ENCODE results near the gene ACKR1.
A peak's percentile ranks its signal among the peaks of the same experiment; 100 is the strongest.

The ACKR1 gene

DNA sequence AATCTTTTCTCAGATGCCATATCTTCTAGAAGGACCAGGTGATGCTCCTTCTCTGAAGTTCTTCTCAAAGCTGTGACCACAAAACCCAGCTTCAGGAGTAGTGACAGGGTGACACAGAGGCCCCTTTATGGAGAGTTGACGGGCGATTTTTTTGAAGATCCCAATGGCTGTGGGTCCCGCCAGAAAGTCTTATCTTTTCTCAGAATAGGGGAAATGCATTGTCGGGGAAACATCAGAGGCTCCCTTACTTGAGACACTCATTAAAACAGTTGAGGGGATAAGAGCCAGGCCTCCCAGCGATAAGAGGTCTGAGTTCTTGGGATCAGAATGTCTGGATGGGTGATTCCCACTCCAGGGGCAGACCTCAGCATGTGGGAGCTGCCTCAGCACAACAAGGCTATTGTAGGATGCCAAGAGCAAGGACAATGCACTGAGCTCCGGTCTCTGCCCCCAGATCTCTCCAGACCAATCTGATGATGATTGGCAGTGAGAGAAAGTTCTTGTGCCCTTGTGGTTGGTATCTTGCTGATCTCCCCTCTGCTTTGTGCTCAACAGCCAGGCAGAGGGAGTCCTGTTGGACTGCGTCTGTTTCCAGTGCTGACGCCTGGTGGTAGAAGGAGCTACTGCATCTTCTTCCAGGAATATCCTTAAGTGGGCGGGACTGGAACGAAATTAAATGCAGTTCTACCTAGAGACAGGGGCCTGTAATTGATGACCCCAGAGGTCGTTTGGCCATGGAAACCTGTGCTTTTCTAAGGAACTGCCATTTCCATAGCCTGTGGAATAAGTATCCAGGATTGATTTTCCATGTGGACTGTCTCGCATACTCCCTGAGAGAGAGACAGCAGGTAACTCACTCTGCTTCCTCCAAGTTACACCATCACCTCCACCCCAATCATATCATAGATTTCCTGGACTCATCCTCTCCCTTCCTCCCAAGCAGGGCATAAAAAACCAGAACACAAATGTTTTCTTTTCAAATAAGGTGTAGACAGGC is 6.8 kb upstream of the ACKR1 start:
- in situ Hi-C loops (cut with HindIII; ENCODE audit: low pct_unique_long_range_greater_than_20kb, low sequenced_read_pairs) = no loop called here
- no peak for TF ChIP-seq JUND (IDR thresholded peaks at IDR 0.05; ENCODE audit: low read depth)
- DNase-seq (ENCODE audit: low read depth in 1 of 2, low spot score in 1 of 2) = peak; percentile 58 to 75

DNA sequence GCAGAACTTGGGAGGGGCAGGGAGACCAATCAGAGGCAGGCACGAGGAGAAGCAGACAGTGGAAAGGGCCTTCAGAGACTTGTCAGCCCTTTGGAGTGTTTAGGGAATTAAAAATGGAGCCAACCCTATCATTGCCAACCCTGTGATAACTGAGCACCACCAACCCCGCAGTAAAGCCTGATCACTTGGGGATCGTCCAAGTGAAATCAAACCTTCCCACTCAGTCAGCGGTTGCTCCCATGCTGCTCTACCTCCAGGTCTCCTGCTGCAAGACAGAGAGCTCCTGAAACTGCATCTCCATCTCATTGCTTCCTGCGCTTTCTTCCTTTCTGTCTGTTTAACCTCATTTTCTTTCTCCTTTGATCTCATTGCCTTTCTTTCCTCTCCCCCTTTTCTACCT is 4.8 kb upstream of the ACKR1 start:
- in situ Hi-C loops (cut with HindIII; ENCODE audit: low pct_unique_long_range_greater_than_20kb, low sequenced_read_pairs) = no loop called here
- no peak for TF ChIP-seq JUND (IDR thresholded peaks at IDR 0.05; ENCODE audit: low read depth)
- DNase-seq (ENCODE audit: low read depth in 1 of 2, low spot score in 1 of 2) = no peak

DNA sequence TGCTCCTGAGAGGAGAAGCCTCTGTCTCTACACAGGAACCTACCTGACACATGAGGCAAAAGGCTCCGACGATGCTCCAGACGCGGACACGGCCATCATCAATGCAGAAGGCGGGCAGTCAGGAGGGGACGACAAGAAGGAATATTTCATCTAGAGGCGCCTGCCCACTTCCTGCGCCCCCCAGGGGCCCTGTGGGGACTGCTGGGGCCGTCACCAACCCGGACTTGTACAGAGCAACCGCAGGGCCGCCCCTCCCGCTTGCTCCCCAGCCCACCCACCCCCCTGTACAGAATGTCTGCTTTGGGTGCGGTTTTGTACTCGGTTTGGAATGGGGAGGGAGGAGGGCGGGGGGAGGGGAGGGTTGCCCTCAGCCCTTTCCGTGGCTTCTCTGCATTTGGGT is 3.9 kb upstream of the ACKR1 start:
- no peak for DNase-seq (ENCODE audit: low read depth in 1 of 2, low spot score in 1 of 2)
- no peak for TF ChIP-seq JUND (IDR thresholded peaks at IDR 0.05; ENCODE audit: low read depth)
- in situ Hi-C loops (cut with HindIII; ENCODE audit: low pct_unique_long_range_greater_than_20kb, low sequenced_read_pairs) = no loop called here

DNA sequence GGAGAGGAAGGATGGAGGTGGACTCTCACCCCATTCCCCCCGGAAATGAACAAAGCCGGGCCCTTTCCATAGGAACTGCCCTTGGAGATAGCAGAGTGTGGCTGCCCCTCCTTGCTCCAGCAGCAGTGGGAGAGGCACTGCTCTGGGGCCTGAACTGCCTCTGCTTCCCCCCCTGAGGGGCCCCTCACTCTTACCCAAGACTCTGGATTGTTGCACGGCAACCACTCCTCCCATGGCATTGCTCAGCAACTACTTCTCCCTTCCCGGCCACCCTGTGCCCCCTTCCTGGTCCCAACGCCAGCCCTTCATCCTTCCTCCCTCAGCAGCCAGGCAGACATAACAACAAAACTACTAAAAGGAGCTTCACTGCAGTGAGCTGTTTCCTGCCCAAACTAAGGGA is 3.0 kb upstream of the ACKR1 start:
- in situ Hi-C loops (cut with HindIII; ENCODE audit: low pct_unique_long_range_greater_than_20kb, low sequenced_read_pairs) = no loop called here
- TF ChIP-seq JUND (IDR thresholded peaks at IDR 0.05; ENCODE audit: low read depth) = no peak
- DNase-seq (ENCODE audit: low read depth in 1 of 2, low spot score in 1 of 2) = no peak

DNA sequence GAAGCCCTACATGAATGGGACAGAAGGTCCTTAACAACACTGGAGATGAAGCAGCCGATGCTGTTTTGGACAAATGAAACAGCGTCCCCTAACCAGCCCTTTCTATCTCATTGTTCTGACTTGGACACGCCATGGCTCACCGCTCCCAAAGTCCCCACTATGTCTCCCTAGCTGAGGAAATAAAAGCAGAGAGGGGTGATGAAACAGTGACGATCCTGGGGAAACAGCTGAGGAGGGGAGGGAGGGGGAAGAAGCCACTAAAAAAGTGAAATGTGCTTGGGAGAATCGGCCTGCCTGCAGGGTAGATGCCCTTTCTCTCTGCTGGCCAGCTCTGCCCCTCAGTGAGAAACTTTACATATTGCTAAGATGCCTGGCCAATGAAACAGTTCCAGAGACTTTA is 1.1 kb upstream of the ACKR1 start:
- TF ChIP-seq JUND (IDR thresholded peaks at IDR 0.05; ENCODE audit: low read depth) = no peak
- DNase-seq (ENCODE audit: low read depth in 1 of 2, low spot score in 1 of 2) = no peak
- in situ Hi-C loops (cut with HindIII; ENCODE audit: low pct_unique_long_range_greater_than_20kb, low sequenced_read_pairs) = no loop called here

DNA sequence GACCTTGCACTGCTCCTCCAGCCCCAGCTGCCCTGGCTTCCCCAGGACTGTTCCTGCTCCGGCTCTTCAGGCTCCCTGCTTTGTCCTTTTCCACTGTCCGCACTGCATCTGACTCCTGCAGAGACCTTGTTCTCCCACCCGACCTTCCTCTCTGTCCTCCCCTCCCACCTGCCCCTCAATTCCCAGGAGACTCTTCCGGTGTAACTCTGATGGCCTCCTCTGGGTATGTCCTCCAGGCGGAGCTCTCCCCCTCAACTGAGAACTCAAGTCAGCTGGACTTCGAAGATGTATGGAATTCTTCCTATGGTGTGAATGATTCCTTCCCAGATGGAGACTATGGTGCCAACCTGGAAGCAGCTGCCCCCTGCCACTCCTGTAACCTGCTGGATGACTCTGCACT is 550 bp downstream of the ACKR1 start:
- no peak for TF ChIP-seq JUND (IDR thresholded peaks at IDR 0.05; ENCODE audit: low read depth)
- DNase-seq (ENCODE audit: low read depth in 1 of 2, low spot score in 1 of 2) = no peak
- in situ Hi-C loops (cut with HindIII; ENCODE audit: low pct_unique_long_range_greater_than_20kb, low sequenced_read_pairs) = no loop called here

DNA sequence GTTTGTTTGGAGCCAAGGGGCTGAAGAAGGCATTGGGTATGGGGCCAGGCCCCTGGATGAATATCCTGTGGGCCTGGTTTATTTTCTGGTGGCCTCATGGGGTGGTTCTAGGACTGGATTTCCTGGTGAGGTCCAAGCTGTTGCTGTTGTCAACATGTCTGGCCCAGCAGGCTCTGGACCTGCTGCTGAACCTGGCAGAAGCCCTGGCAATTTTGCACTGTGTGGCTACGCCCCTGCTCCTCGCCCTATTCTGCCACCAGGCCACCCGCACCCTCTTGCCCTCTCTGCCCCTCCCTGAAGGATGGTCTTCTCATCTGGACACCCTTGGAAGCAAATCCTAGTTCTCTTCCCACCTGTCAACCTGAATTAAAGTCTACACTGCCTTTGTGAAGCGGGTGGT is 1.4 kb downstream of the ACKR1 start:
- in situ Hi-C loops (cut with HindIII; ENCODE audit: low pct_unique_long_range_greater_than_20kb, low sequenced_read_pairs) = no loop called here
- no peak for TF ChIP-seq JUND (IDR thresholded peaks at IDR 0.05; ENCODE audit: low read depth)

DNA sequence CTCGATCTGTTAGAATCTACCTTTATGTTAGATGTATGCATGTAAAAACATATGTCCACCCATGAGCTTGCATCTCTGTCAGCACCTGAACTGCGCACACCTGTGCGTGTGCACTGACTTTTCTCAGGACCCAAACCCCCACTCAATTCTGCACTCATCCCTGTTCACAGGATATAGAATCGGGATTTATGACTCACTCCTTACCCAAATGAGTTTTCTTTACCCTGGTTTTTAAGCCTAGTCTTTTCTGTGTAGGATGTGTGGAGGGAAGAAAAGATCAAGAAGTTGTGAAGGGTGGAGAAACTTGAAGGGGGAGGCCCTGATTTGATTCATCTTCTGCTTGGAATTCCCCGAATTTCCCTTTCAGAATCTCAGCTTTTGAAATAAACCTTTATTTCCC is 2.4 kb downstream of the ACKR1 start:
- in situ Hi-C loops (cut with HindIII; ENCODE audit: low pct_unique_long_range_greater_than_20kb, low sequenced_read_pairs) = no loop called here
- no peak for TF ChIP-seq JUND (IDR thresholded peaks at IDR 0.05; ENCODE audit: low read depth)

More for the DNA sequence above, 1.4 kb downstream of the ACKR1 start:
- DNase-seq (ENCODE audit: low read depth in 1 of 2, low spot score in 1 of 2) = no peak

DNA sequence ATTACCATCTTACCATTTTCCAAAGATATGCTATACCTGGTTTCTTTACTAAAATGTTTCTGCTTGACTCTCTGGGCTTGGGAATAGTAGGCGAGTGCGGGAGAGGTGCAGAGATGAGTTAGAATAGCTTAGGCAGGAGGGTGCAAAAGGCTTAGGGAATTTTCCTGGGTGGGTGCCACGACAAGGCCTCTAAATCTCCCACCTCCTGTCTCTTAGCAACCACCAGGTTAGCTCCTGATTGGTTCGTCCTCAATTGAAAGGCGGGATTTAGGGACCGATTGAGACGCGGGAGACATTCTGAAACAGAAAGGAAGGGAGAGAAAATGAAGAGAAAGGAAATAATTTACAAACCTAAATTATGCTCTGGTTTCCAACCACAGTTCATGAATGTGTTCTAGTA is 3.1 kb downstream of the ACKR1 start:
- TF ChIP-seq JUND (IDR thresholded peaks at IDR 0.05; ENCODE audit: low read depth) = no peak
- in situ Hi-C loops (cut with HindIII; ENCODE audit: low pct_unique_long_range_greater_than_20kb, low sequenced_read_pairs) = no loop called here
- no peak for DNase-seq (ENCODE audit: low read depth in 1 of 2, low spot score in 1 of 2)

More for the DNA sequence above, 2.4 kb downstream of the ACKR1 start:
- DNase-seq (ENCODE audit: low read depth in 1 of 2, low spot score in 1 of 2) = no peak

DNA sequence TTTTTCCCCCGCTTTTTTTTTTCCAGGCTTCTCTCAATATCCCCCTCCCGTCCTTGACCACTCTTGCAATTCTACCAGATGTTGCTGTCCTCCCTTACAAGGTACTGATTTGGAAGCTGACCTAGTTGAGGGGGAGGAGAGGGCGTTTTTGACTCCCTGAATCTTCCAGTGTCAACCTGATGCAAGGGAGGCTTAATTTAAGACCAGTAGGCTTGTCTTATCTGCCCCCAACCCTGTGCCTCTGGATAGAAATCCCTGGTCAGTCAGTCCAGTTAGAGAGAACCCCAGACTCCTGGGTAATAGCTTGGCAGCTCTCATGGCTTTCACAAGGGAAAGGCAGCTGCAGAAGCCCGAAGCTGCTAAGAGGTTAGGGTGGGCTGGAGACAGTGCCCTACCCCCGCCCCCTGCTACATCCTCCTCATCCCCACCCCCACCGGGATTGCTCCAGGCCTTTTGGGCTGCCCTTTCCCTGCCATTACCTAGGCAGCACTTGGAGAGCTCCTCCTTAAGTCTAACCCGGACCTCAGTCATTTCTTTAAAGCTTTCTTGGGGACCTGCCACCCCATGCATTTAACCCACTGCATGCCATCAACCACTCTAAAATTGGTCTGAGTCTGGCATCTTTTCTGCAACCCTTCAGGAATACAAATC is 3.6 kb downstream of the ACKR1 start:
- no peak for TF ChIP-seq JUND (IDR thresholded peaks at IDR 0.05; ENCODE audit: low read depth)
- in situ Hi-C loops (cut with HindIII; ENCODE audit: low pct_unique_long_range_greater_than_20kb, low sequenced_read_pairs) = no loop called here
- no peak for DNase-seq (ENCODE audit: low read depth in 1 of 2, low spot score in 1 of 2)

DNA sequence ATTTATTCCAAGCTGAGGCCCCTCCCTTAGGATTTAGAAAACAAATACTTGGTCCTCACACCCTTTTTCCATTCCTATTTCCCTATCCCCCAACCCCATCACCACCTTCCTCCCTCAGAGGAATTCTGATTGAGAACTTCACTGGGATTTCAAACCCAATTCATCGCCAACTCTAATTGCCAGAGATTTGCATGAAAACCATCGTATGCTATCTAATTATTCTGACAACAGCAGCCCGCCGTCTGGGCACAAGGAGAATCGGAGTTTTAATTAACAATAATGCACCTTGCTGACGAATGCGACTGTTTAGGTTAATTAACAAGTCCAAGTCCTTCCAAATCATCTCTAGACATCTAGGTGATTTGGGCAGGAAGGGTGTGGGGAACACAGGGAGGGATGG is 4.4 kb downstream of the ACKR1 start:
- no peak for TF ChIP-seq JUND (IDR thresholded peaks at IDR 0.05; ENCODE audit: low read depth)
- in situ Hi-C loops (cut with HindIII; ENCODE audit: low pct_unique_long_range_greater_than_20kb, low sequenced_read_pairs) = no loop called here
- DNase-seq (ENCODE audit: low read depth in 1 of 2, low spot score in 1 of 2) = no peak

DNA sequence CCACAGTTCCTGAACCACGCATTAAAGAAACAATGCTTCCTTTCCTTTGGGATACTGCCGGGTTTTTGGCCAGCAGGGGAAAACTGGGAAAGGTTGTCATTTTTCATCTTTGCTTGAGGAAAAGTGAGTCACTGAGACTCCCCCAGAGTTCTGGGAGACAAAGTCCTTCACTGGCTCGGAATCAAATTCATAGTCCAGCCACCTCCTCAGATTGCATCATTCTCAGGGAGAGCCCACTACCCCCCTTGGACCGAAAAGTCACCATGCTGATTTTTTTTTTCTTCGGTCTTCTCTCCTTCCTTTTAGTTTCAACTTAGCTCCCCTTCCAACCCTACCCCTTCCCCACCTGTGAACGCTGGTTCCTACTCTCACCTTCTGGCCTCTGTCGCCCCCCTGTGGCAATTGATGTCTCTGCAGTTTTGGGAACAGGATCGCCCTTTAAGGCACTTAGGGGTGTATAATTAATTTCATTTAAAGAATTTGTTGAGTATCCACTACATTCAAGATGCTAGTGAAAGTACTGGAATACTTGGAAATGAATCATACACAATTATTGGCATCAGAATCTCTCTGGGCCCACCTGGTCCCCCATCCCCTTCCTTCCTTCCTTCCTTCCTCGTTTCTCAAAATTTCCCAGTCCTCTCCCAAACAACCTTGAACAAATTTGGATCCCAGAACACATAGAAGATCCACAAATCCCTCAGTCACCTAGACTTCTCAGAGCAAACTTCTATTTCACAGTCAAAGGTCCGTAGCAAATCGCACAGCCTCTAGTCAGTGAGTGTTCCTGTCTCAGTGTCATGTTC is 6.9 kb downstream of the ACKR1 start:
- in situ Hi-C loops (cut with HindIII; ENCODE audit: low pct_unique_long_range_greater_than_20kb, low sequenced_read_pairs) = no loop called here
- TF ChIP-seq JUND (IDR thresholded peaks at IDR 0.05; ENCODE audit: low read depth) = no peak
- peak in 1 of 2 experiments; percentile 58 for DNase-seq (ENCODE audit: low read depth in 1 of 2, low spot score in 1 of 2)
